WERI-Rb-1 (cell line): ENCODE data around the gene PDE2A.

ENCODE experiments used
- DNase-seq: peaks from one replicate; pipeline ENCODE4 v3.0.0-alpha.2; 2020
- H3K27ac ChIP-seq: fragments of 250-450 bp; sonication (Bioruptor Pico); 2 replicates; pipeline ENCODE4 v1.5.1; 2020; ENCODE audit warnings: mild to moderate bottlenecking, moderate library complexity
- H3K27me3 ChIP-seq: fragments of 250-450 bp; sonication (Bioruptor Pico); 2 replicates; pipeline ENCODE4 v1.5.1; 2021; ENCODE audit warnings: mild to moderate bottlenecking, low read depth, moderate library complexity; ENCODE audit not compliant: insufficient read depth, severe bottlenecking
- H3K36me3 ChIP-seq: fragments of 250-450 bp; sonication (Bioruptor Pico); 2 replicates; pipeline ENCODE4 v1.5.1; 2020; ENCODE audit warnings: mild to moderate bottlenecking, moderate library complexity
- H3K4me3 ChIP-seq: 2 replicates; pipeline ENCODE4 v1.5.1; 2011; ENCODE audit warnings: low read depth, mild to moderate bottlenecking, control low read depth, low read length
- H3K9me3 ChIP-seq: fragments of 250-450 bp; sonication (Bioruptor Pico); 2 replicates; pipeline ENCODE4 v1.5.1; 2021; ENCODE audit warnings: mild to moderate bottlenecking, moderate library complexity; ENCODE audit not compliant: severe bottlenecking
- TF ChIP-seq, protein P1 (sequence below): IDR thresholded peaks from 2 replicates; pipeline ENCODE4 v1.5.1; 2011; ENCODE audit warnings: low read depth, mild to moderate bottlenecking, control low read depth, inconsistent platforms, low read length

Gene PDE2A

DNA sequence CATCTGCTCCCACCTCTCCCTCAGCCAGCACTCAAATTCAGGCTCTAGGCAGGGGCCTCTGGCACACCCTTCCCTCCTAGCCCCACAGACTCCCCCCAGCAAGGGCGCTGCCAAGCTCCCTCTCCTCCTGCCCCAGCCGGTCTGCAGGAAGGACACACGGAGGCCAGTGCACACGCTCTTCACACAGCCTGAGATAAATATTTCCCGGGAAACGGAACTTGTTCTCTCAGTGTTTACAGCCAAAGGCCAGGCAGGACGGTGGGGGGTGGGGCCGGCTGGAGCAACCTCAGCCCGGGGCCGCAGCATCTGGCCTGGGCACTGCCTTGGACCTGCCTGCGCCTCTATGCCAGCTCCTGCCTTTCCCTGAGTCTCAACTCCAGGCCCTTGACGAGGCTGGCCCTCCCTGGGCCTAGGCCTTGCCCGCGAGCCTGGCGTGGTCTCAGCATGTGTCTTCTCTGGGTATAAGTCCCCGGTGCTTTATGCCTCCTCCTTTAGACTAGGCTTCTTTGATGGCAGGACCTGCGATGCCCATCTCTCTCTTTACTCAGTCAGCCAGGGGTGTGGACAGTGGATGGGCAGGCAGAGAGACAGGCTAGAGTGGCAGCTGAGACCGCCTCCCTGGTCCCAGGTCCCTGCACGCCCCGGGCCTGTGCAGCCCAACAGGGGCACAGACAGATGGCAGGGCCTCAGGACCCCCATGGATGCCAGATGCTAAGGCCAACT, 48.4 kb downstream of the PDE2A start:
- no peaks in the 10 kb centered on the region for H3K36me3 ChIP-seq
- no peak for DNase-seq
- H3K4me3 ChIP-seq, result no peak overlapping the region
- H3K9me3 ChIP-seq, result no peaks in the 10 kb centered on the region
- H3K27ac ChIP-seq, result no peak overlapping the region
- TF ChIP-seq, protein P1, sequence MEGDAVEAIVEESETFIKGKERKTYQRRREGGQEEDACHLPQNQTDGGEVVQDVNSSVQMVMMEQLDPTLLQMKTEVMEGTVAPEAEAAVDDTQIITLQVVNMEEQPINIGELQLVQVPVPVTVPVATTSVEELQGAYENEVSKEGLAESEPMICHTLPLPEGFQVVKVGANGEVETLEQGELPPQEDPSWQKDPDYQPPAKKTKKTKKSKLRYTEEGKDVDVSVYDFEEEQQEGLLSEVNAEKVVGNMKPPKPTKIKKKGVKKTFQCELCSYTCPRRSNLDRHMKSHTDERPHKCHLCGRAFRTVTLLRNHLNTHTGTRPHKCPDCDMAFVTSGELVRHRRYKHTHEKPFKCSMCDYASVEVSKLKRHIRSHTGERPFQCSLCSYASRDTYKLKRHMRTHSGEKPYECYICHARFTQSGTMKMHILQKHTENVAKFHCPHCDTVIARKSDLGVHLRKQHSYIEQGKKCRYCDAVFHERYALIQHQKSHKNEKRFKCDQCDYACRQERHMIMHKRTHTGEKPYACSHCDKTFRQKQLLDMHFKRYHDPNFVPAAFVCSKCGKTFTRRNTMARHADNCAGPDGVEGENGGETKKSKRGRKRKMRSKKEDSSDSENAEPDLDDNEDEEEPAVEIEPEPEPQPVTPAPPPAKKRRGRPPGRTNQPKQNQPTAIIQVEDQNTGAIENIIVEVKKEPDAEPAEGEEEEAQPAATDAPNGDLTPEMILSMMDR, result no peak
- no peaks in the 10 kb centered on the region for H3K27me3 ChIP-seq

GRCh38 chr11:72624496-72625201, 49.6 kb downstream of the PDE2A start:
- Histone ChIP-seq H3K4me3 (no peak overlapping the region), H3K36me3 (no peaks in the 10 kb centered on the region), H3K27ac (no peak overlapping the region), H3K27me3 (no peaks in the 10 kb centered on the region), H3K9me3 (no peaks in the 10 kb centered on the region)
- TF ChIP-seq, protein P1, result no peak
- no peak for DNase-seq

- Histone ChIP-seq H3K36me3 (no peaks in the 10 kb centered on the region), H3K9me3 (no peaks in the 10 kb centered on the region), H3K27me3 (no peaks in the 10 kb centered on the region), H3K27ac (no peak overlapping the region), H3K4me3 (no peak overlapping the region)
- no peak for DNase-seq
- TF ChIP-seq, protein P1, result no peak
These were observed 51.2 kb downstream of the PDE2A start for GRCh38 chr11:72623052-72623451.

DNA sequence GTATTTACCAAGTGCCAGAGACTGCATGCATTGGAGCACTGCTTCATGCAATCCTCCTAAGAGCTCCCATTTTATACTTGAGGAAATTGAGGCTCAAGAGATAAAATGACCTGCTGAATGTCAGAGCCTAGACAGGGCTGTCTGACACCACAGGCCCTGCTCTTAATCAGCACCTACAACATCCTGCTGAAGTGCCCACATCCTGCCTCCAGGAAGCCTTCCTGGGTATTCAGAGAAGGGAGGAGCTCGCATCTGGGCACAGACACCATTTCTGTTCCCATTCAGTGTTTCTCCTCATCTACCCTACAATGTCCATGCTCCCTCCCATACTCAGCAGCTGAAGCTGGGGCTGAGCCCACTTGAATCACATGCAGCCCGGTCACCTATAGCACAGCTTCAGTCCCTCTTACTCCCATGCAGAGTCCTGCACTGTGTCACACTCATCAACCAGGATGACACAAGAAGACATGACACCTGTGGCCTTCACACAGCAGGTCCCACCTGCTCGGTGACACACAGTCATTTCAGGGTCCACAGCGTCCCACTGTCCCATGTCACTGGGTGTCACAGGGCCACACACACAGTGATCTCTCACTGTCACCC, 53.1 kb downstream of the PDE2A start:
- Histone ChIP-seq H3K9me3 (no peaks in the 10 kb centered on the region), H3K27ac (no peak overlapping the region), H3K27me3 (no peaks in the 10 kb centered on the region), H3K36me3 (no peaks in the 10 kb centered on the region), H3K4me3 (no peak overlapping the region)
- TF ChIP-seq, protein P1, result no peak
- no peak for DNase-seq

- H3K36me3 ChIP-seq, result no peaks in the 10 kb centered on the region
- H3K27ac ChIP-seq, result no peak overlapping the region
- TF ChIP-seq, protein P1, result no peak
- no peak overlapping the region for H3K4me3 ChIP-seq
- no peak for DNase-seq
- no peaks in the 10 kb centered on the region for H3K9me3 ChIP-seq
- no peaks in the 10 kb centered on the region for H3K27me3 ChIP-seq
These were observed 55.4 kb downstream of the PDE2A start for GRCh38 chr11:72618803-72619202.
